Stimulated activated CD4-positive, alpha-beta T cell treated with anti-CD3 and anti-CD28 coated beads, Interleukin-12 subunit alpha, Interleukin-12 subunit beta, amount 100 ng/mL, for 24 hours (primary cell): ENCODE measurements around the gene PITPNM3.

Experiments
- DNase-seq, 2 experiments: peaks; one replicate each; pipeline ENCODE4 v3.0.0-alpha.2; 2020; ENCODE audit warnings: low read depth in 2 of 2

PITPNM3 gene

DNA sequence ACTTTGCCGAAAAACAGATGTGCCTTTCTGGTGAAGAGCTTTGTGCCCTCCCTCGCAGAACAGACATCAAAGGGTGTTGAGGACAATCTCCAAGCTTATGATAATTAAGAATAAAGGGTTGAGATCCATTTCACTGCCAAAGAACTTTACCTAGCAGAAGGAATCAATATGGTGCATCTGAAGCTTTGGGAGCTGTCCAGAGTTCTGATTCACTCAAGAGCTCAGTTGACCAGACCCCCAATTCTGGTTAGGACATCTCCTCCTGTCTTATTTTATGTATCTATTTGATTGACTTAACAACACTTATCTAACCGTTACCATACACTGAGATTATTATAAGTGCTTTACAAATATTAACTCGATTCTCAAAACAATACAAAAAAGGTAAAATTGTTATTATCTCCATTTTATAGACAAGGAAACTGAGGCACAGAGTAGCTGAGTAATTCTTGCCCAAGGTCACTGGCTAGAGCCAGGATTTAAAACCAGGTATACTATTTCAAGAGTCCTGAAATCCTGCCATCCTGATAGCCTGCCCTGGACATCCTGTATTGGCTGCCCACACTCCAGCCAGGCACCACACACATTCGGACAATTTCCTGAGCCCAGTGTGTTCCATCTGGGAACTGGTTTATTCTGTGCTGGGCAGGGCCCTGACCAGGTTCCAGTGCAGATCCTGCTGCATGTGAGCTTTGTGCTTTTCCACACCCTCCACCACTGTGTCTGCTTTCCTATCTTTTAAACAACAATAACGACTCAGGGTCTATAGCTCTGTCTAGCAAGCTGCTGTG lies 29.8 kb downstream of the PITPNM3 start:
- no peak for DNase-seq

DNA sequence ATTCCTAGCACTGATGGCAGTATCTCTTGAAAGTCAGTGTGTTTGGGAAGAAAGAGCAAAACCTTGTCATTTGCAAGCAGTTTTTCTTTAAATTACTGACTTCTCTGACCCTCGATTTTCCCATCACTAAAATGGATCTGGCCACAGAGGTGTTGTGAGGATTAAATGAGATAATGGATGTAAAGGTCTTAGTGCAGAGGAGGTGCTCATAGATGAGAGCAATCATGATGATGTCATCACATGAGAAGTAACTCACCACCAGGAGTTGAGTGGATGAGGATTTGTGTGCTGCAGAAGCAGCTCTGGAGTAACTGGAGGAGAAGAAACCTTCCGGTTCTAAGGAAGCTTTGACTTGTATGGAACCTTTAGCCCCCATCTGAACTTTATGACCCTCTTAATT lies 30.6 kb downstream of the PITPNM3 start:
- DNase-seq = no peak

DNA sequence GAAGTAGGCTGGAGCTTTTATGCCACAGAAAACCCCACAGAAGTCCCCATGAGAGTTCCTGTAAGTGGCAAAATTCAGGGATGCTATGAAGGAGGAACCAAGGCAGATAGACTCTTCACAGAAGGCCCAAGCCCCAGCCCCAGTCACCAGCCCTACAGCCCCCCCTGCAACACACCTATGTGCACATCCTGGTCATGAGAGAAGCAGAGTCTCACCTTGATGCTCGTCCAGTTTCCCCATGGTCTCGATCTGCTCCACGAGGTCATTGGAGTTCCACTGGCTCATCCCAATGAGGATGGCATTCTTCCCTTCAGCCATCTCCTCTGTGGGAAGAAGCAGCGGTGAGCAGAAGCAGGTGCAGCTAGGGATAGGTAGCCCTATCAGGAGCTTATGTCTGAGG lies 31.2 kb downstream of the PITPNM3 start:
- no peak for DNase-seq

DNA sequence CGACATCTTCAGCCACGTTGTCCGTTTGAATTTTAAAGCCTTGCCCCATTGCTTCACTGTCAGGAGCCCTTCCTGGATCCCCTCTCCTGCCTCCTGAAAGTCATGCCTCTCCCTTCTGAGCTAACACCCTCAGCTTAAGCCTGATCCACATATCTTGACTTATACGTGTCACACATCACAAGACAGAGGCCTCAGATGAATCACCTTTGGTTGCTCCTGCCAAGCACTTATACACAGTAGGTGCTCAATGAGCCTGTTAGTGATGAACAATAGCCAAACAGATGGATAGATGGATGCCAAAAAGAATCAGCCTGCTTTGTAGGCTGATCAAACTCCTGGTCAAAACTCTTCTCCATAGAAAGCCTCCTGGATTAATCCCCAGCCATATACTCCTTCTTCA lies 31.8 kb downstream of the PITPNM3 start:
- DNase-seq = no peak

DNA sequence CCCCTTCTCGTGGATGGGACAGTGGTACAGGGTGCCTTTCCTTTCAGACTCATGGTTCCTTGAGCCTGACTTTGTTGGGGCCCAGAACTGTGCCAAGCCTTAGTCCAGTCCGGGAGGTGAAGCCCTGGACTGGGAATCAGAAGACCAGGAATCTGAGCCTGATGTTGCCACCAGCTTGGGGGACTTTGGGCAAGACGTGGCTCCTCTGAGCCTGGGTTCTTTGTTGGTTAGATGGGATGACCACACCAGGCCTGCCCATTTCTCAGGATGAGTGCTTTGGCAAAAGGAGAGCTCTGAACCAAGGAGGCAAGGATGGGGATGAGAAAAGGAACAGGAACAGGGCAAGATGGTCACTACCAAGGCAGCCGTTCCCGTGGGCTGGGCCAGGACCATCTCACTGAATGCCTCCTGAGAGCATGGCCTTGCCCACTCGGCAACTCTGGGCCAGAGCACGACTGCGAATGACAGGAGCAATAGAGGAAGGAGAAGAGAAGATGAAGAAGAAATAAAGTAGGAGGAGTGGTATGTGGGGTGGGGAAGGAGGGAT lies 32.5 kb downstream of the PITPNM3 start:
- no peak for DNase-seq

DNA sequence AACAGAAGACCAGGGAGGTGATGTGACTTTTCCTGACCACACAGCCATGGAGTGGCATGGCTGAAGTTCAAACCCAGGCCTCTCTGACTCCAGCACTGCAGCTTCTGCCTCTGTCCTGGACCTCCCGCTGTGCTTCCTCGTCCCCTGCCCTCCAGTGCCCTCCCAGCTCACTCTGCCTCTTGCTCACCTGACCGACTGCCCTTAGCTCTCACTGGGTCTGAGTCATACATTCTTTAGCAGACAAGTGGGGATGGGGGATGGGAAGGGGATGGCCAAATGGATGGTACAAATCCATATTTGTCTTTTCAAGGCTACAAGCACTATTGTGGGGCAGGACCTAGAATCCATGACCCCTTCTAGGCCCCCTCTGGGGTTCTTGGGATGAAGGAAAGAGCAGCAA lies 33.0 kb downstream of the PITPNM3 start:
- DNase-seq = no peak

DNA sequence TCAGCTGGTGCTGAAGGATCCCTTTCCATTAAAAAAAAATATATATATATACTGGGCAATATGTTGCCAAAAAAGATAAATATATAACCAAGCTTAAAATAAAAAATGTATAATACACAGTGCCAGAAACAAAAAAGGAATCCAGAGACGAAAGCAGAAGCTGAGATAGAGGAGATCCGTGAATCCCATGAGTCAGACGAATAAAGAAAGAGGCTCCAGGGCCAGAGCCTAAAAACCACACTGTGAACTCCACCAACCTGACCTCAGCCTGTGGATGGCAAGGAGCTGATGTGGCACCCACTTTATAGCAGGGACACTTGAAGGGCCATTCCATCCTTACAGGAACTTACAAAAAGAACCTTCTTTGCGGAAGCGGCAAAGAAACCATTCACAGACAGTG lies 34.8 kb downstream of the PITPNM3 start:
- DNase-seq = no peak

DNA sequence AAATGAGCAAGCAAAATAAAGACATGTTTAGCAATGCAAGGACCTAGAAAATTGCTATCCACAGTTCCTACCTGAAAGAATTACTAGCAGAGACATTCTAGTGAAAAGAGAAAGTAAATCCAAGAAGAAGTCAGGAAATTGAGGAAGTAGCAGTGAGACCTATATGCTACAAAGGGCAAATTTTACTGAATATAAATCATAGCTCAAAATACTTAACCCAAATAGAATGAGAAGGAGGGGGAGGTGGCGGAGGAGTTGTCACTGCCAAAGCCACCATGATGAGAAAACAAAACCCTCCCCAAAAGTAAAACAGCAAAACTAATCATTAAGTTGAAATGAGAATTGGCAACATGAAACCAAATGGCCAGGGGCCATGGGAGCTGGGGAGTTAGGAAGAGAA lies 39.3 kb downstream of the PITPNM3 start:
- no peak for DNase-seq

DNA sequence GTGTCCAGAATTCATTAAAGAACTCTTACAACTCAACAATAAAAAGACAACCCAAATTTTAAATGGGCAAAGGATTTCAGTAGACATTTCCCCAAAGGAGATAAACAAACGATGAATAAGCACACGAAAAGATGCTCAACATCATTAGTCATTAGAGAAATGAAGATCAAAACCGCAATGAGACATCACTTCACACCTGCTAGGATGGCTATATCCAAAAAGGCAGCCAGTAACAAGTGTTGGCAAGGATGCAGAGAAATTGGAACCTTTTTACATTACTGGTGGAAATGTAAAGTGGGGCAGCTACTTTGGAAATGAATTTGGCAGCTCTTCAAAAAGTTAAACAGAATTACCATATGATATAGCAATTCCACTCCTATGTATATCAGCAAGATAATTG lies 42.0 kb downstream of the PITPNM3 start:
- DNase-seq = no peak

DNA sequence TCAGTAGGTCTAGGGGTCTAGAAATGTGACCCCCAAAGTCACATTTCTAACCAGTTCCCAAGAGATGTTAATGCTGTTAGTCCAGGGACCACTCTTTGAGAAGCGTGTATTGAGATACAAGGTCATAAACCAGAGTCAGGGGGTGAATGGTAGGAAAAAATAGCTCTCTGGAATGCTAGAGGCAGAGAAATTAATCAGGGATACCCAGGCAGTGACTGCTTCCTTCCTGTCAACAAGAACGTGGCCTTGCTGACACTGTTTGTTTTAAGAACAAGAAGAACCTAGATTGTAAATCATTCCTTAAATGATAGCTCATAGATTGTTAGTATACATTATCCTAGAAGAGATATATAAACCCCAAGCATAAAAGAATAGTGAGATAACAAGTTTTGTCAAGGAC lies 43.8 kb downstream of the PITPNM3 start:
- no peak for DNase-seq

DNA sequence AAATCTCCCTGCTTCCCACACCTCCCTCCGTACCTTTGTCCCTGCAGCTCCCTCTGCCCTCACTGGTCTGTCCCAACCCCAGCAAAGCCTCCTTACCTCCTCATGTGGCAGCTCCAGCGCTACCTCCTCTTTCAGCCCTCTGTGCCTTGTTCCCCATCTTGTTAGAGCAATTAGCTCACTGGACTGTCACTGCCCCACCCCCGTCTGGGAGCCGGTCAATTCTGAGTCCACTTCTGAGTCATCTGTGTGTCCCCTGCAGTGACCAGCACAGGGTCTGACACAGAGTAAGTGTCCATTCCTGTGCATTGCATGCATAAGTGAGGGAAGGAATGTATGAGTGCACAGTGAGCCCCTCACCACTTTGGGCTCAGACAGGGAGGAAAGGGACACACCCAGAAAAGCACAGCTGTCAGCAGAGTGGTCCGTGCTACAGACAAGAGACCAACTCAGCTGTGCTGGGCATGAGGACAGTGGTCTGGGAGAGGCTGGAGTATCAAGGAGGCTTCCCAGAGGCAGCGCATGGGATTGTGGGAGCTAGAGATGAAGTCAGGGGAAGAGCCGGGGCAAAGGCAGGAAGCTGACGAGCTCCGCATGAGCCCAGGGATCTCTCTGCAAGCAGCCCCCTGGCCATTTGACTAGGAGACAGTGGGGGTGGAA lies 45.9 kb downstream of the PITPNM3 start:
- no peak for DNase-seq

DNA sequence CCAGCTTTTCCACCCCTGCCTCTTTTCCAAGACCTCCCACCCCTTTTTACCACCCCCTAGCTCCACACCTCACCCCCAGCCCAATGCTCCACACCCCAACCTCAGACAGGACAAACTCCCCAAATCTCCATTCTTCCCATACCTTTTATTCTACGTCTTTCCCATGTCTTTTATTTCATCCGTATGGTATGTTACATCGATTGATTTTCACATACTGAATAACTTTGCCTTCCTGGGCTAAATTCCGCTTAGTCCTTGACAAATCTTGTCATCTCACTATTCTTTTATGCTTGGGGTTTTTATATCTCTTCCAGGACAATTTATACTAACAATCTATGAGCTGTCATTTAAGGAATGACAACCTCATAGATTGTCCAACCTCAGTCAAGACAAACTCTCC lies 46.4 kb downstream of the PITPNM3 start:
- no peak for DNase-seq

DNA sequence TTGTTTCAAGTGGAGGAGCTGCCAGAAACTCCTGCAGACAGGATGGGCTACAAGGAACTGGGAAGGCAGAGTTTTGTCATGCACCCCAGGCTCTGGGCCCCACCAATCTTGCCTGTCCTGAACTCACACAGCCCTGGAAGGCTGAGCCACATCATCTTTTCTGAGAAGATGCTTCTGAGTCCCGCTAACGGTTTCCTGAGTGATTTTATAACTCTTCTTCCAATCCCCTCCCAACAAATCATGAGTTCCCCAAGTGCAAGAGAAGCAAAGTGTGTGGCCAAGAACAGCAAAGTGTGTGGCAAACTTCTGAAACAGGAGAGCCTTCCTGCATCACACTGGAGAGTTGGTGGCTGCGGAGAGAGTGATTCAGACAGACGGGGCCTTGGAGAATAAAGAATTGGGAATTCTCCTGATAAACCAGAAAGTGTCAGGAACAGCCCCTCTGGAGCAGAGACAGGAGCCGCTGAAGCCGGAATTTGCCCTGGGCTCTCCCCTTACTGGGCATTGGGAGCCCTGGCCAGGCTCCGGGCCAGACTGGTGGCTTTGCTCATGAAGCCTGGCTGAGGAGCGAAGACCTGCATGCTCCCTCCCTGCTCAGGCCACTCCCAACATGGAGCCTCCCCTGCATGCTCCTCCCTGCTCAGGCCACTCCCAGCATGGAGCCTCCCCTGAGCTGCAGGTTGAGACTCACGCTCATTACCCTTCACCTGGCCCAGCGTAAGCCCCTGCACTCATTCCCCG lies 47.2 kb downstream of the PITPNM3 start:
- no peak for DNase-seq

DNA sequence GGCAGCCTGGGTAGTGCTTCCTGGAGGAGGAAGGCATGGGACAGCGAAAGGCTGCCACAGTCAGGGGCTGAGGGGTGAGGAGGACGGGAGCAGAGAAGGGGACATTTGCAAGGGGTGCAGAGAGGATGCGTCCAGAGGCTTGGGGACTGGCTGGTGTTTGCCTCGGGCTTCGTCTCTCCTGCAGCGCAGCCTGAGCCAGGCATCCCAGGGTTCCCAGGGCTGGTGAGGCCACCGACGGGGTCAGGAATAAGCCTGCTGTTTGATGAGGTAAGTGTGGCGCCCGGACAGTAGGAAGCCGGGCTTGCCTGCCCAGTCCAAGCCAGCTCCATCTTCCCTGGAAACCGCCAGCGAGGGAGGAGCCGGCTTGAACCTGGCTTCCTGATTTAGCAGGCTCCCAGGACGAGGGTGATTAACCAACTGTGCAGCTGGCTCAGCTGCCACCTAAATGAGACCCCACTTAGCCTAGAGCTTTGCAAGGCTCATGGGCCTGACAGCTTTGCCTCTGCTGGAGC lies 47.8 kb downstream of the PITPNM3 start:
- no peak for DNase-seq

DNA sequence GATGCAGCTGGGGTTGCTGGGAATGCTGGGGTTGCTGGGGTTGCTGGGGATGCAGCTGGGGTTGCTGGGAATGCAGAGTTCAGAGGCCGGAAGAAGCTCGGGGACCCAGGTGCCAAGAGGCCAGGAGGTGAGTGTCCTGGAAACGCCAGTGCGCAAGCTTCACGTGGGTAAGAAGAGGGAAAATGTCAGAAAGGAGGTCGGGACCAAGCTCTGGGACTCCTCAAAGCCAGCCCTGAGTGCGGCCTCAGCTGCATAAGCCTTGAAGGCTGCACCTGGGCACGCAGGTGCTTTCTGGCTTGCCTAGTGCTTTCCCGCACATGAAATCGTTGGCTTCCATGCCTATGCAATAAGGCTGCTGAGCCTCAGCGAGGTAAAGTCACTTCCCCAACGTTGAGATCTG lies 48.3 kb downstream of the PITPNM3 start:
- no peak for DNase-seq

DNA sequence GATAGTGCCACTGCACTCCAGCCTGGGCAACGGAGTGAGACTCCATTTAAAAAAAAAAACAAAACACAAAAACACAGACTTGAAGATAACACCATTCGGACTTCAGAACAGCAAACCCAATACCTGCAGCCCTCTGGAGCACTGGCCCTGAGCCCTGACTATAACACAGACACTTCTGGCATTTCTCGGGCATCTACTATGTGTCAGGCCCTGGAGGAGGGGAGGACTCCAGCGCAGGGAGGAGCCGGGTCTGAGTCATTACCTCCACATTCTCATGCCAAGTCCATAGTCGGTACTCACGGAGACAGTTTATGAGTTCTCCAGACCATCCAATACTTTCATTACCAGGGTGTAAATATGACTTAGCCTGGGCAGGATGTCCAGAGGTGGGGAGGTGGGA lies 48.8 kb downstream of the PITPNM3 start:
- DNase-seq = no peak

DNA sequence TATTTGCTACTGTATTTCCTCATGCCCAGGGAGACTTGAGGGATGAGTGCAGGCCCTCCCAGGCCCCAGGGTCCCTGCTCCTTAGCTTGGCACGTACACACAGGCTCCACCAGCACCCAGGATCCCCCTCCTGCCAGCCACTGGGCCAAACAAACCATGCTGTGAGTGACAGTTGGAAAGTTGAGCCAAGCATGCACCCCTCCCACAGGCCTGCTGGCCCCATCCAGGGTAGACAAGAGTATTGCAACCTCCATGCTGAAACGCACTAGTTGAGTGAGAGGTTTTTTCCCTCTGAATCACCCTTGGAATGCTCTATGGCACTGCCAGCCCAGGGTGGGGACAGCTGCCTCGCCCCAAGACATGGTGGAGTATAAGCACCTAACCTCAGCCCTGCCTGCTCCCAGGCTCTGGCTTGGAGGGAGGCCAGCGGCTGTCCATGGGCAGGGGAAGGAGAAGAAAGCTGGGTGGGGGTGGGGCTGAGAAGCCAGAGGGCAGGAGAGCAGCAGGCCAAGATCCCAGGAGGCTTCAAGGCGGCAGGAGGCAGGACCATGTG lies 49.6 kb downstream of the PITPNM3 start:
- DNase-seq = no peak

DNA sequence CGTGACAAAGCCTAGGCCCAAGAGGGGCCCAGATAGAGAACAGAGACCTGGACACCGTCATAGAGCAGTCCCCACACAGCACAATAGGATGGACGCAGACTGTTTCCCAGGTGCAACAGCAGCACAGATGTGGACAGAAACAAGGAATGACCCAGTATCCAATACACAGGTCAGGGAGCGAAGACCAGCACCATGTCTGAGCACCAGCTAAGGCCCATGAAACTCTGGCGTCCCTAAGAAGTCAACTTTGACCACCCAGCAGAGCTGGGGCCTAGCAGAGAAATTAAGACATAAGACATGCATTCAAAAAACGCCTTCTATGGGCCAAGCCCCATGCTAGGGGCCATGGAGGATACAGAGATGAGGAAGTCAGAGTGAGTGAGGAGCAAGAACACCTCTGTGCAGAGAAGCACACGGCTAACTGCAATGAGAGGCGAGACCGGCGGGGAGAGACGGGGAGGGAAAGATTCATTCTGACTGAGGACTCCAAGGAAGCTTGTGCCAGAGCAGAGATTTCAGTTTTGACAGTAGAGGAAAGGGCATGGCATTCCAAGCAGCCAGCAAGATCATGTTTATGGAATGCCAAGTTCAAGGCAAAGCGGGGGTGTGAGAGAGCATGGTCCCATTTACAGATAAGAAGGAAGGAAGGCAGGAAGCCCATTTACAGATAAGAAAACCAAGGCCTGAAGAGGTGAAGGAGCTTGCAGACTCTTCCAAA lies 50.8 kb downstream of the PITPNM3 start:
- no peak for DNase-seq

DNA sequence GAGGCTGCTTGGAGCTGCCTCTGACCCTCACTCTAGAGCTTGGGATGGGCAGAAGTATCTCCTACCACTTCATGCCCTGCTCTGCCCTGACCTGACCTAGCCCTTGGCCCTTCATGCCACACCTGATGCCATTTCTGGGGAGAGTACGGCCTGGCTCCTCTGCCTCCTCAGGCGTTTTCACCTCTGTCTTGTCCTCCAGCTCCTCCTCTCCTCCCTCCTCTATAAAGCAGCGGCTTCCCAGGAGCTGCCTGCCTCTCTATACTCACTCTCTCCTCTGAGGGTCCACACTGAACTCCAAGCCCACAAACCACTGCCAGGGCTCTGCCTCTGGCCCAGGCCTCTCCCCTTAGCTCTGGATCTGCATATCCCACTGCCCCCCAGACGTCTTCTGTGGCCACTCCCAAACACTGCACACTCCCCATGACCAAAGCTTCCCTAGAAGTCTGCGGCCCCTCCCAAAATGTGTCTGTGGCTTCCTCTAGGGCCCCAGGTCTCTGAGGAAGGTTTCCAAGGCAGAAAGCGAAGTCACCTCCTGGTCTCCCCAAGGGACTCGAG lies 52.6 kb downstream of the PITPNM3 start:
- DNase-seq = no peak

DNA sequence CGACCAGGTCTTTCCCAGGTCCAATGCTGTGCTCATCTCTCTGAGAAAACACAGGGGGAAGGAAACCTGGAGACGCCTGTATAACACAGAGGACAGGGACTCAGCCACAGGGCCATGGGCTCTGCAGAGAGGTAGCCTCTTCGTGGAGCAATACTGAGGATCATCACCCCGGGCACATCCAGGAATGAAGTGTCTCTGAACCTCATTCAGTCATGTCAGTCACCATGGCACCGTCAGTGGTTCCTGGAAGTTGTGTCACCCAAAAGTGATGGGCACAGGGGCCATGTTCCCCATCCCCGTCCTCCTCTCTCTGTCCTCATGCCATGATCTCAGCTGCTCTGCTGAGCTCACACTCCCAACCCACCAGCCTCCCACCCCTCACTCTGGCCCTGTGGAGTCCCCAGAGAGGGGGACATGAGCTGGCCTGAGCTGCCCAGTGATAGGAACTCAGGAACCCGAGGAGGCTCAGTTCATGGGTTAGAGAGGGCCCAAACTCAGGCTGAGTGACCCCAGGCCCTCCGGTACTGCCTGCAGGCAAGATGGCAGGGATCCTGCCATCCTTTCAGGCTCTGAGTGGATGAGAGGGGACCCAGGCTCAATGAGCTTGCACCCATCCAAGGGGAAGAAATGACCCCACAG lies 53.4 kb downstream of the PITPNM3 start:
- DNase-seq = no peak

DNA sequence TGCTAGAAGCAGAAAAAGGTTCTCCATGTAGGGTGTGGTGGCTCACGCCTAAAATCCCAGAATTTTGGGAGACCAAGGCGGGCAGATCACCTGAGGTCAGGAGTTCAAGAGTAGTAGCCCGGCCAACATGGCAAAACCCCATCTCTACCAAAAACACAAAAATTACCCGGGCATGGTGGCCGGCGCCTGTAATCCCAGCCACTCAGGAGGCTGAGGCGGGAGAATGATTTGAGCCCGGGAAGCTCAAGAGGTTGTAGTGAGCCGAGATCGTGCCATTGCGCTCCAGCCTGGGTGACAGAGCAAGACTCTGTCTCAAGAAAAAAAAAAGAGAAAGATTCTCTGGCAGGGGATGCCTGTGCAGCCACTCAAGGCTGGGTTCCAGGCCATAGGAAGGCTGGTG lies 54.2 kb downstream of the PITPNM3 start:
- DNase-seq = no peak
